GM18907 (cell line): ENCODE data around the gene SMC1B.
"Not testable (repeated sequence)": the region's sequence is repeated elsewhere in the genome, so short reads cannot be mapped to it uniquely, and the experiment has no call there.

Source experiments
- ATAC-seq: cut with Tn5 transposase; IDR thresholded peaks from one replicate; pipeline ENCODE4 v1.9.1; 2021; ENCODE audit warnings: mild to moderate bottlenecking, moderate library complexity; ENCODE audit not compliant: unreplicated experiment

The SMC1B gene

GRCh38 chr22:45353786-45354185 is 59.6 kb downstream of the SMC1B start:
- ATAC-seq = no peak

- ATAC-seq = not testable (repeated sequence)
Measured at GRCh38 chr22:45352757-45353156, 60.6 kb downstream of the SMC1B start.

- ATAC-seq = no peak
Measured at GRCh38 chr22:45351956-45352355, 61.4 kb downstream of the SMC1B start.

GRCh38 chr22:45349916-45350315 is 63.5 kb downstream of the SMC1B start:
- ATAC-seq = no peak

- ATAC-seq = no peak
Measured at GRCh38 chr22:45344334-45344733, 69.1 kb downstream of the SMC1B start.

- no peak for ATAC-seq
Measured at GRCh38 chr22:45343143-45343542, 70.3 kb downstream of the SMC1B start.

GRCh38 chr22:45341498-45341897 is 71.9 kb downstream of the SMC1B start:
- no peak for ATAC-seq

GRCh38 chr22:45340323-45340722 is 73.1 kb downstream of the SMC1B start:
- ATAC-seq = no peak

GRCh38 chr22:45338795-45339194 is 74.6 kb downstream of the SMC1B start:
- ATAC-seq = no peak

- ATAC-seq = no peak
Measured at GRCh38 chr22:45337536-45337935, 75.9 kb downstream of the SMC1B start.

GRCh38 chr22:45336971-45337431 is 76.4 kb downstream of the SMC1B start:
- no peak for ATAC-seq

- ATAC-seq = no peak
Measured at GRCh38 chr22:45335854-45336522, 77.4 kb downstream of the SMC1B start.

- ATAC-seq = no peak
Measured at GRCh38 chr22:45335021-45335818, 78.2 kb downstream of the SMC1B start.

GRCh38 chr22:45334528-45334927 is 78.9 kb downstream of the SMC1B start:
- ATAC-seq = no peak

- ATAC-seq = no peak
Measured at GRCh38 chr22:45334068-45334467, 79.3 kb downstream of the SMC1B start.

GRCh38 chr22:45332001-45332400 is 81.4 kb downstream of the SMC1B start:
- ATAC-seq = no peak

- no peak for ATAC-seq
Measured at GRCh38 chr22:45331486-45331885, 81.9 kb downstream of the SMC1B start.

- no peak for ATAC-seq
Measured at GRCh38 chr22:45330548-45330947, 82.9 kb downstream of the SMC1B start.

GRCh38 chr22:45329530-45329936 is 83.9 kb downstream of the SMC1B start:
- no peak for ATAC-seq

- no peak for ATAC-seq
Measured at GRCh38 chr22:45328822-45329529, 84.4 kb downstream of the SMC1B start.

GRCh38 chr22:45328261-45328660 is 85.1 kb downstream of the SMC1B start:
- not testable (repeated sequence) for ATAC-seq

GRCh38 chr22:45324311-45324711 is 89.1 kb downstream of the SMC1B start:
- no peak for ATAC-seq
